ENCODE measurements around the gene ANKS6. TPM values are rescaled to one million over a fixed set of nuclear protein-coding genes. Genes with fewer than 3 reads are reported as not detected.

Gene ANKS6
- total and polyA plus RNA-seq, 9 donors = 7.4 to 29.3 (median 17.7) TPM

- TF ChIP-seq, protein P1, sequence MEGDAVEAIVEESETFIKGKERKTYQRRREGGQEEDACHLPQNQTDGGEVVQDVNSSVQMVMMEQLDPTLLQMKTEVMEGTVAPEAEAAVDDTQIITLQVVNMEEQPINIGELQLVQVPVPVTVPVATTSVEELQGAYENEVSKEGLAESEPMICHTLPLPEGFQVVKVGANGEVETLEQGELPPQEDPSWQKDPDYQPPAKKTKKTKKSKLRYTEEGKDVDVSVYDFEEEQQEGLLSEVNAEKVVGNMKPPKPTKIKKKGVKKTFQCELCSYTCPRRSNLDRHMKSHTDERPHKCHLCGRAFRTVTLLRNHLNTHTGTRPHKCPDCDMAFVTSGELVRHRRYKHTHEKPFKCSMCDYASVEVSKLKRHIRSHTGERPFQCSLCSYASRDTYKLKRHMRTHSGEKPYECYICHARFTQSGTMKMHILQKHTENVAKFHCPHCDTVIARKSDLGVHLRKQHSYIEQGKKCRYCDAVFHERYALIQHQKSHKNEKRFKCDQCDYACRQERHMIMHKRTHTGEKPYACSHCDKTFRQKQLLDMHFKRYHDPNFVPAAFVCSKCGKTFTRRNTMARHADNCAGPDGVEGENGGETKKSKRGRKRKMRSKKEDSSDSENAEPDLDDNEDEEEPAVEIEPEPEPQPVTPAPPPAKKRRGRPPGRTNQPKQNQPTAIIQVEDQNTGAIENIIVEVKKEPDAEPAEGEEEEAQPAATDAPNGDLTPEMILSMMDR (IDR thresholded peaks at IDR 0.05) = no peak
- TF ChIP-seq POLR2A (IDR thresholded peaks at IDR 0.05) (no peak), EP300 (IDR thresholded peaks at IDR 0.05) (no peak)
- 94 to 97% (median 96%) methylated on average over 11 of the region's 11 CpGs for WGBS, 3 donors
- Histone ChIP-seq H3K9me3 (no peaks in the 10 kb centered on the region), H3K27me3 (no peaks in the 10 kb centered on the region), H3K36me3 (no peaks in the 10 kb centered on the region), H3K4me1 (ENCODE audit: insufficient read depth) (no peaks in the 10 kb centered on the region), H3K4me3 (no peak overlapping the region), H3K27ac (no peak overlapping the region)
- no peak for DNase-seq
- intact Hi-C loops (cut with DNase I) = no loop called here
These were observed 16.2 kb downstream of the ANKS6 start for GRCh38 chr9:98780059-98780749.

GRCh38 chr9:98778711-98779530 lies 17.4 kb downstream of the ANKS6 start:
- H3K36me3 ChIP-seq = no peaks in the 10 kb centered on the region
- 73 to 78% (median 75%) methylated on average over 8 of the region's 8 CpGs for WGBS, 3 donors
- no peaks in the 10 kb centered on the region for H3K4me1 ChIP-seq (ENCODE audit: insufficient read depth)
- H3K27me3 ChIP-seq = no peaks in the 10 kb centered on the region
- no peaks in the 10 kb centered on the region for H3K9me3 ChIP-seq
- H3K4me3 ChIP-seq = no peak overlapping the region
- TF ChIP-seq EP300 (IDR thresholded peaks at IDR 0.05) (no peak), POLR2A (IDR thresholded peaks at IDR 0.05) (no peak)
- TF ChIP-seq, protein P1 (IDR thresholded peaks at IDR 0.05) = no peak
- intact Hi-C loops (cut with DNase I) = loop anchor here in 2 of 4 donors (10.0 kb wide), 2 partner anchors 464 to 574 kb away; no protein-coding TSS in a partner anchor
- H3K27ac ChIP-seq = no peak overlapping the region
- DNase-seq = no peak

DNA sequence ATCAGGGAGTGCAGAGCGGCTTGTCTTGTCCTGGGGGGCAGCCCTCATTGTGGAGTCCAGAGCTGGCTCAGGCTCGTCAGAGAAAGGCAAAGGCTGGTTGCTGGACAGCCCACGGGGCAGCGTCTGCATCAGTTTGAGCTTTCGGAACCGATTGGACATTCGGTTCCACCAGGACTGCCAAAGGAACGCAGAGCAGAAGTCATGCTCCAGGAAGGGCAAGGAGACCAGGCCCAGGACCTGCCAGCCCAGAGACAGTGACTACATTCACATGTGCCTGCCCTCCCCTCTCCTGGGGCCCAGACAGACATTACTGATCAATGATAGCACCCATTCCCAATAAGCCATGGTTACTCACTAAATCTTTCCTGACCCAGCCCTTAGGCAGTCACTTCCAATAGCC lies 18.1 kb downstream of the ANKS6 start:
- DNase-seq = no peak
- no peaks in the 10 kb centered on the region for H3K27me3 ChIP-seq
- H3K27ac ChIP-seq = no peak overlapping the region
- intact Hi-C loops (cut with DNase I) = loop anchor here in 2 of 4 donors (10.0 kb wide), 2 partner anchors 463 to 573 kb away; no protein-coding TSS in a partner anchor
- no peaks in the 10 kb centered on the region for H3K4me1 ChIP-seq (ENCODE audit: insufficient read depth)
- no peaks in the 10 kb centered on the region for H3K9me3 ChIP-seq
- WGBS, 3 donors = 91 to 95% (median 93%) methylated on average over 8 of the region's 8 CpGs
- TF ChIP-seq POLR2A (IDR thresholded peaks at IDR 0.05) (no peak), EP300 (IDR thresholded peaks at IDR 0.05) (no peak)
- TF ChIP-seq, protein P1 (IDR thresholded peaks at IDR 0.05) = no peak
- H3K4me3 ChIP-seq = no peak overlapping the region
- H3K36me3 ChIP-seq = no peaks in the 10 kb centered on the region

DNA sequence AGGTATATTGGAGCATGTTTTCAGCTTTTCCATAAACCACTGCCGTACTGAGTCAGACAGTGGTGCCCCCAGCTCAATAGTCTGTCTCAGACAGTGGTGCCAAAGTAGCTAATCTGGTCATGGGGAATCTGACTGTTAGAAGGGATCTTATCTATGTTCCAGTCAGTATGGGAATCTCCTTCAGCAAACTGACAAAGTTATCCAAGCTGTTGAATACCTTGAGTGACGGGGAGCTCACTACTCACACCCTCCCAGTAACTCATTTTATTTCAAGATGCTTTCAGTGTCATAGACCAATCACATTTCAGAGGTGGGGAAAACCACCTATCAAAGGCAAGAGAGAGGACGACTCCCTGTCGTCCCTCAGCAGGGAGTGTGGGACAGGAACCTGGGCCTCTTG lies 18.7 kb downstream of the ANKS6 start:
- Histone ChIP-seq H3K27ac (no peak overlapping the region), H3K27me3 (no peaks in the 10 kb centered on the region), H3K4me3 (no peak overlapping the region), H3K9me3 (no peaks in the 10 kb centered on the region), H3K4me1 (ENCODE audit: insufficient read depth) (no peaks in the 10 kb centered on the region), H3K36me3 (no peaks in the 10 kb centered on the region)
- no peak for DNase-seq
- intact Hi-C loops (cut with DNase I) = loop anchor here in 2 of 4 donors (10.0 kb wide), 2 partner anchors 463 to 573 kb away; no protein-coding TSS in a partner anchor
- TF ChIP-seq, protein P1 (IDR thresholded peaks at IDR 0.05) = no peak
- TF ChIP-seq EP300 (IDR thresholded peaks at IDR 0.05) (no peak), POLR2A (IDR thresholded peaks at IDR 0.05) (no peak)
- WGBS, 3 donors = 94 to 95% (median 95%) methylated on average over 4 of the region's 4 CpGs
